NCI-H2227 (cell line): ENCODE results near the gene ARL17B.
"Not testable (repeated sequence)": the region's sequence is repeated elsewhere in the genome, so short reads cannot be mapped to it uniquely, and the experiment has no call there.

Experiments used
- DNase-seq: peaks from one replicate; lab custom pipeline; 2025; ENCODE audit not compliant: unreplicated experiment; lab: John Stamatoyannopoulos, UW

The ARL17B gene

DNA sequence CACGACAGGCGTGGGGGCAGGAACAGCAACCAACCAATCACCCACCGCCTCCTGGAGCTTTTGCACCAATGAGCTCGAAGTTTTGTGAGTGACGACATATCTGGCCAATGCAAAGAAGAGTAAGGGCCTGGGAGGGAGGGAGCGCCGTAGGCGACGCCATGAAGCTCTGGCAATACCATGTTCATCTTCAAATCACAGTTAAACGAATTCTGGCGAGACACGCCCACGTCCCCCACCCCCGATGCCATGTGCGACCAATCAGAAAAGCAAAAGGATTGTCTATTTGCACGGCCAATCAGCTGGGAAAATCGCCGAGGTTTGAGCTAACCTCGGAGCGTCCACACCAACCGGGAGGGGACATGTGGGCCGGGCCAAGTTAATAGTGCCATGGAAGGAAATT is at the start of gene ARL17B:
Gene ARL17B (minus strand): TSS at position 12 of the 400 bp plus-strand sequence. CDS start 3,369 bp downstream, outside the sequence.
- not testable (repeated sequence) for DNase-seq

DNA sequence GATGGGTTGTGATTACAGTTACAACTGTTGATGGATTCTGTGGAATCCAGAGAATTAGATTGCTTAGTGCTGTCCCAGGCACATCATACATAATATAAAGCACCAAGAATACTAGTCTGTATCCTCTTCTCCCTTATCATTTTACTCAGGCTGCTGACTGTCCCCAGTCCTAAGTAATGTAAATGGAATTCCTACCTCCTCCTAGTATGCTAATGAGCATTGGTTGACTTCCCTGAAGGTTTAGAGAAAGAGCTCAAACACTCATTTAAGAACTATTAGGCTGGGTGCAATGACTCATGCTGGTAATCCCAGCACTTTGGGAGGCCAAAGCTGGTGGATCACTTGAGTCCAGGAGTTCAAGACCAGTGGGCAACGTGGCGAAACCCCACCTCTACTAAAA is 48.3 kb upstream of the ARL17B start:
- not testable (repeated sequence) for DNase-seq

DNA sequence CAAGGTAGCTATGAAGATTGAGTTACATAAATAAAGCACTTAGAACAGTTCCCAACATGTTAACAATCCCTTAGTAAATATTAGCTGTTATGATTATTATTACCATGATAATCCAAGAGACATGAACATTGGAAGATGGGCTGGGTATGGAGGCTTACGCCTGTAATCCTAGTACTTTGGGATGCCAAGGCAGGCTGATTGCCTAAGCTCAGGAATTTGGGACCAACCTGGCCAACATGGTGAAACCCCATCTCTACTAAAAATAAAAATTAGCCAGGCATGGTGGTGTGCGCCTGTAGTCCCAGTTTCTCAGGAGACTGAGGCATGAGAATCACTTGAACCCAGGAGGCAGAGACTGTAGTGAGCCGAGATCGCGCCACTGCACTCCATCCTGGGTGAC is 45.6 kb upstream of the ARL17B start:
- not testable (repeated sequence) for DNase-seq

DNA sequence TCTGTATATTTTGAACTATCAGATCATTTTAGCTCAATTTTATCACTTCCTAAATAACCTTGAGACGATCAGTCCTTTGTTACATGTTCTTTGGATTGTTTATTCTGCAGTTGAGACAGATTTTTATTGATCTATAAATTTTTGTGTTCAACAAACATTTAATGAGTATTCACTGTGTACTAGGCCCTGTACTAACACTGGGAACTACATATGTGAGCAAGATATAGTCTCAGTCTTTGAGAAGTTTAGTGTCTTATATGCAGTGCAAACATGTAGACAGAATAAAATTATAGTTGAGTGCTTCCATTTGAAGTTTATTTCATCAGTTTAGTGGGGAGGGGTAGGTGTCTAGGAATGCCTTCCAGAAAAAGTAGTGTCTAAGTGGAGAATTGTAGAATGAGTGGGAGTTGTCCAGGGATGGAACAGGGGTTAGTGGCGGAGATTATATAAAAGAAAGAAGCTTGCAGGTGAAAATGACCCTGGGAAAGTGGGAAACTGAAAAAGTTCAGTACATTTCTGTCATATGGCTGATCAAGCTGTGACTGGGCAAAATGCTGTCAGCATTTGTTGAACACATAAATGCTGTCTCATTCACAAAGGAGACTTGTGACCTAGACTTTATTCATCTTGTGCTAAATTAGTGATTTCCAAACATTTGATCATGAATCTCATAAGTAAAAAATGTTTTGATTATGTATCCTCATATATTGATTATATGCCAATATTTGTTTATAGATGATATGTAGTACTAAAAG is 39.6 kb upstream of the ARL17B start:
- DNase-seq, result not testable (repeated sequence)

DNA sequence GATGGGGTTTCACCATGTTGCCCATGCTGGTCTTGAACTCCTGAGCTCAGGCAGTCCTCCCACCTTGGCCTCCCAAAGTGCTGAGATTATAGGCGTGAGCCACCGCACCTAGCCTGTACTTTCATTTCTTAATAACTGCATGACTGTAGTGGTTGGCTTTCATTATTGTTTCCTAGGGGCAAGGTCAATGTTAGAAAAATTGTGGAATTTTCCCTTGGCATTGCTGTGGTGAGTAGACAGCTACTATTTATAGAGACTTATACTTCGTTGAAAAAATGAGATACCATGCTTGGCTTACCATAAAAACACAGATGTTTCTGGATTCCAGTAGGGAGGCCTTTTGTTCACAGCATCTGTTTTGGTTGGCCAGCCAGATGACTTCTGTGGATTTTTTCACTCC is 39.0 kb upstream of the ARL17B start:
- DNase-seq, result not testable (repeated sequence)

DNA sequence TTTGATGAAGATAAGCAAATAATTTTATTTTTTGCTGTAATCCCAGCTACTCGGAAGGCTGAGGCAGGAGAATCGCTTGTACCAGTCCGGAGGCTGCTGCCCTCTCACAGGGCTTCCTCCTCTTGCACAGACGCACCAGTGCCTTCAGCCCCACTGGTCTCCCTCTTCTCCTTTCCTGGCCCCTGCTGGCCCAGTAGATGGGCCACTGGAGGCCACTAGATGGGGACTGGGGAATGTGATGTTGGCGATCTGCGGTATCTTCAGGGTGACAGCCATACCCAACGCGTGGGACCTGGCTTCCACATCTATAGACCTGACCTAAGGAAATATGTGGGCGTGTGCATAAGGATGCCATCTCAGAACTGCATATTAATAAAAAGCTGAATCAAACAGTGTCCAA is 38.4 kb upstream of the ARL17B start:
- not testable (repeated sequence) for DNase-seq

DNA sequence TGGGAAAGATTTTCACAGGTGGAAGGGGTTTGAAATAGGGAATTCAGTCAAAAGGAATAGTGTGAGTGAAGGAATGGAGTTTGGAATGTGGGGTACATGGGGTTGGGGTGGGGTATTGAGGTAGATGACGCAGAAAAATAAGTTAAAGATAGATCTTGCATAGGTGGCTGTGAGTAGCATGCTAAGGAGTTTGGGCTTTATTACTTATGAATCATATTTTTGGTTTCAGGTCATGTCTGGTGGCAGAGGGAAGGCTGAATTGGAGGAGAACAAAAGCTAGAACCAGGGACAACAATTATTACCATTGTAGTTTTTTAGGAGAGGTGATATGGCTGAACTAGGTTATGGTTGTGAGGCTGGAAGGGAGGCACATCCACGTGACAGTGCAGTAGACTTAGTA is 34.7 kb upstream of the ARL17B start:
- DNase-seq, result not testable (repeated sequence)

DNA sequence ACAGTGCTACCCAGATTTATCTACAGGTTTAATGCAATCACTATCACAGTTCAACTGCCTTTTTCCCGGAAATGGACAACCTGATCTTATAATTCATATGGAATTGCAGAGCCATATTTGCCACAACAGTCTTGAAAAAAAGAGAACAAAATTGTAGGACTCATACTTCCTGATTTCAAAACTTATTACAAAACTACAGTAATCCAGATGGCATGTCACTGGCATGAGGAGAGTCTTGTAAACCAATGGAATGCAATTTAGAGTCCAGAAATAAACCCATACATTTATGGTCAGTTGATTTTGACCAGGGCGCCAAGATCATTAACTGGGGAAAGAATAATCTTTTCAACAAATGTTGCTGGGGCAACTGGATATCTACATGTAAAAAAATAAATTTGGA is 32.1 kb upstream of the ARL17B start:
- not testable (repeated sequence) for DNase-seq

DNA sequence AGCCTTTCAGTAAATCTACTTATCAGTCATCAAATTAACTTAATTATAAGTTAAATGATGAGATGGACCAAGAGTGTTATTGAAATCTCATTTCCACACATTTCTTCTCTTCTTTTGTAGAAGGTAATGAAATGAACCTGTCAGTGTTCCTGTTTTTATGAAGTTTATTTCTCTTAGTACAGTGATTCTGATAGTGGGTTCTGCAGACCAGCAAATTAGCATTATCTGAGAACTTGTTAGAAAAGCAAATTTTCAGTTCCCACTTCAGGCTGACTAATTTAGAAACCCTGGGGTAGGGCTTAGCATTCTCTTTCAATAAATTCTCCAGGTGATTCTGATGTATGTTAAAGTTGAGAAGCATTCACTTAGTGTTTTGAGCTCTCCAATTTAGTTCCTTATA is 23.9 kb upstream of the ARL17B start:
- DNase-seq, result not testable (repeated sequence)

DNA sequence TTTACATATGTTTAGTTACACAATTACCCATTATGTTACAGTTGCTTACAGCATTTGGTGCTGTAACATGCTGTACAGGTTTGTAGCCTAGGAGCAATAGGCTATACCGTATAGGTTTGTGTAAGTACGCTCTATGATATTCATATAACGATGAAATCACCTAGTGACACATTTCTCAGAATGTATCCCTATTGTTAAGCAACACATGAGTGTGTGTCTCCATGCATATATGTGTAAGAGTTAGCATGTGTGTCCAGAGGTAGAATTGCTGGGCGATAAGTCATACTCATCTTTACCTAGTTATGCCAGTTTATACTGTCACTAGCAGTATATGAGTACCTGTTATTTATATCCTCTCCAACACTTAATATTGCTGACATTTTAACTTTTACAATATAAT is 21.6 kb upstream of the ARL17B start:
- DNase-seq, result not testable (repeated sequence)

DNA sequence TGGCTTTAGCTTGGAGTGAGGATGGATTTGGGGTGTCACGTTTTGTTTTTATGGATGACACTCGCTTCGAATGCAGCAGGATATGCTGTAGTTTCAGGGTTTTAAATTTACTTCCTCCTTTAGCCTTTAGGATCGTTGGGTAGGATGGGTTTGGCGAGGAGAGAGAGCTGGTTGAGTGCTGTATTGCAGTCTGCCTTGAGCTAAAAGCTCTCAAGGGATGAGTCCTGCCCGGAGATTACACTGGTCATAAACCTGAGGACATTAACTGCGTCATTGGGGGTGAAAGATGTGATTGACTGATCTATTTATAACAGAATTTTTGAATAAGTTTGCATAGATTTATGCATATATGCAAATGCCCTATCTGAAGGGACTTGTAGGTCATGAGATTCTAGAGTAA is 11.9 kb upstream of the ARL17B start:
- not testable (repeated sequence) for DNase-seq

DNA sequence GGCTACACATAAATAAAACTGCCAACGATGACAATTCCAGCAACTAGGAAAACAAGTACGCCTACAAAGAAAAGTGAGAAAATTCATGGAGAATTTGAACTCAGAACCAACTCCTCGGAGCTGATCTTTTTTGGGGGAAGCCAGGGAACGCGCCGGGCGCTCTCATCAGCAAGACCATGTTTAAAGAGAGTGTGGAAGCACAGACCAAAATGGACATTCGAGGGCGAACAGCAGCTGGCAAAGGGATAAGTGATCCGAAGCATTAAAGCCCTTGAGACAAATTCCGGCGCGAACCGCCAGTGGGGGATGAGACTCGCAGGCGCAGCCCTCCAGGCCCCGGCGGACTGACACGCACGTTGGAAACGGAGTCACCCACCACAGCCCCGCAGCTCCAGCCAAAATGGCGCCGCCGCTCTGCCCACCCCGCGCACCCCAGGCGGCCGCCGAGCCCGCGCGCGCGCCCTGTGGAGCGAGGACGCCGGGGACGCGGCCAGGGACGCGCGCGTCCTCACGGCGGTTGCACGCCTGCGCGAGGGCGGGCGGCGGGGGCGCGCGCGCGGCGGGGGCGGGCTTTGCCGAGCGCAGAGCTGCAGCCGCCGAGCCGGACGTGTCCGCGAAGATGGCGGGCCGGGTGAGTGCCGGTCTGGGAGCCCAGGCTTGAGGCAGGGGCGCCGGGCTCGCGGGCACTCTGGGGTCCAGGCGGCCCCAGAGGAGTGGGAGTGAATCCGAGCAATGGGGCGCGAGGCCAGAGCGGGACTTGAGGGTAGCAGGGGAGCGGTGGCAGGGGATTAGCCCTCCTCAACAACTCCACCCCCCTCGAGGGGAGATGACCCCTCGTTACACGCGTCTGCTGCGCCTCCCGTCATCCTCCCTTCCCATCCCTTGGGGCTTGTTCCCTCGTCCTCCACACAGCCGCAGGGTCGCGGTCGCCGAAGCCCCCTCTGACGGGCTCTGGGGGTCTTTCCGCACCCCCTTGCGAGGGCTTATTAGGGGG is 11.0 kb upstream of the ARL17B start:
- DNase-seq, result not testable (repeated sequence)

DNA sequence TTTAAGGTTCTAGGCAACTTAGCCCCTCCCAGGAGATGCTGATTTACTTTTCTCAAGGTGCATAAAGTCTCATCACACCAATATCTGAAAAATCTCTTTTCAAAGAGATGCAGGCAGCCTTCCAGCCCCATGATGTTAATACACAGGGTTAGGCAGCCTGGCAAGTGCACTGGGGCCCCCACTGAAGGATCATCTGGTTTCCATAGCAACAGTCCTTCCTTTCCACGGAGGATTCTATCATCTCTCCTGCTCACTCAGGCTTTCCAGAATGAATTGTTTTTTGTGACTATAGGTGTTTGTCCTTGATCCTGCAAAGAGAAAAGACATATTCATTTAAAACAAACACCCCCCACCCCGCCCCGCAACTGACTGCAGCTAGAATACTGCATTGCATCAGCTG is 6.0 kb upstream of the ARL17B start:
- DNase-seq, result not testable (repeated sequence)

DNA sequence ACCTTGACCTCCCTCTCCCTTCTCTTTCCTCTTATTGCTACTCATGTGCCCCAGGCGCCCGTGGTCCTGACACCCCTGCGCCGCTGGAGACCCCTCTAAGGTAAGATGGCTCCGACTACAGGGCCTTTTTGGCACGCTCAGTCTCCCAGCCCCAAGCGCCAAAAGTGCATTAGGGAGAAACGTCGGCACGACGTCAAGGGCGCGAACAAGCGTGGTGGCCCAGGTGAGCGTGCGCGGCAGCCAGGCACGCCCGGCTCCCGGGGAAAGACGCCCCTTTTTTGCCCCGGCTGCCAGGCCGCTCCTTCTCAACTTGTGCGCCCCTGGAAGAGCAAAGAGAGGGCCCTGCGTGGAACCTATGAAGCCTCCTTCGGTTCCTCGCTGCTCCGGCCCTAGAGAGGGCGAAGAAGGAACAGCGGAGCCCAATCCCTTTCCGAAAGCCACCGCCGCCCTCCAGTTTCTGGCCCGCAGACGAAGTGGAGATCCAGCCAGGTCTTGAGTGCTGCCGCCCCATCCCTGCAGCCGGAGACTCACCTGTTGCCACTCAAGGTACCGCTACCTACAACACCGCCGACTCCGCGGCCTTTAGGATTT is 326 bp downstream of the ARL17B start:
- DNase-seq, result not testable (repeated sequence)

DNA sequence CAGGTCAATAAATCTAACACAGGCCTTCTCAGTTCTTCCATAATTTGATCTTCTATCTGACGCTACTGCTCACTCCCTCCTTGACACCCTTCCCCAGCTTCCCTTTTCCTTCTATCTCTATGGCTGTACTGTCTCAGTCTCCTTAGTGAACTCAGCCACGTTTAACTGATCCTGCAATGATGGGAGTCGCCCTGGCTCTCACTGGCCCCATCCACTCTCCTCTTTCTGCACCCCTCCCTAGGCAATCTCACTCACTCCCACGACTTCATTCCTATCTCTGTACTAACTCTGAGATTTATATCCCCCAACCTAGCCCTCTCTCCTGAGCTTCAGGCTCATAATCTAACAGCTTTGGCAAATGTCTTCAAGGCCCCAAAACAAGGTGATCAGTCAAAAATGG is 7.7 kb downstream of the ARL17B start:
- not testable (repeated sequence) for DNase-seq

DNA sequence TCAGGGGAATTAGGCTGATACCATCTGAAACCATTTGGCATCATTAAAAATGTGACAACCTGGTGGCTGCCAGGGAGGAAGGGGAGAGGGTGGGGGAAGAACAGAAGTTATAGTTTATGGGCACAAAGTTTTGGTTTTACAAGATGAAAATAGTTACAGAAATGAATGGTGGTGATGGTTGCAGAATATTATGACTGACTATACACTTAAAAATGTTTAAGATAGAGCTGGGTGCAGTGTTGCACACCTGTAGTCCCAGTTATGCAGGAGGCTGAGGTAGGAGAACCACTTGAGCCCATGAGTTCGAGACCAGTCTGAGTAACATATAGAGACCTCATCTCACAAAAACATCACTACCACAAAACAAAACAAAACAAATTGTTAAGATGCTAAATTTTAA is 12.5 kb downstream of the ARL17B start:
- DNase-seq, result not testable (repeated sequence)

DNA sequence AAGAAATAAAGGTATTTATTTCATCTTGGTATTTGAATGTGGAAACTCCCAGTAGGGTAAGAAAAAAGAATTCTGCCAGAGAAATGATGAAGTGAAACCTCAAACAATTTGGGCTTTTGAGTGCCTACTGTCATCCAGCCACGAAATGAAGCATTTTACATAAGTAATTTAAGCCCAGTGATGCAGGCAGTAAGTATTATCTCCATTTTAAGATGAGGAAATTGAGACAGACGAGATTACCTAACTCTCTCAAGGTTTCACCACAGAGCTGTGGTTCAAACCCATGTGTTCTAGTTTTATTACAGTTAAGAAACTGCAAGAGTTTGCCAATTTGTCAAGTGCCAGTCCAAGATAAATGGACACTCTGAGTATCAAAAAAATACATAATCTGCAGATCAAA is 13.2 kb downstream of the ARL17B start:
- DNase-seq, result not testable (repeated sequence)

DNA sequence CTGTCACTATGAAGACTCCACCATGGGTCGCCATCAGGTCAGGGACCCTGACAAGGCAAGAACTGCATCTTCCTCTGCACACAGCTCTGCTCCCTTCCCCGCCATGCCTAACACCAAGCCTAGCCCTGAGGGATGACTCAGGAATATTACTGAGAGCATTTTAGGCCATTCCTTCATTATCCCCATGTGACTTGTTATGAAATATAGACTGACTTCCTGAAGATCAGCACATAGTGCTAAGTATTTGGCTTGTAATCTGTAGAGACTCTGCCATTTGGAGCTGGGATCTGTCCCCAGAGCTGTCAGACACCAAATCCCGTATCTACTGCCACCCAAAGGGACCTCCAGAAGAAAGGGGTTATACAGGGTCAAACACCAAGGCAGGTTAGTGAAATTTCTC is 19.4 kb downstream of the ARL17B start:
- DNase-seq, result not testable (repeated sequence)

DNA sequence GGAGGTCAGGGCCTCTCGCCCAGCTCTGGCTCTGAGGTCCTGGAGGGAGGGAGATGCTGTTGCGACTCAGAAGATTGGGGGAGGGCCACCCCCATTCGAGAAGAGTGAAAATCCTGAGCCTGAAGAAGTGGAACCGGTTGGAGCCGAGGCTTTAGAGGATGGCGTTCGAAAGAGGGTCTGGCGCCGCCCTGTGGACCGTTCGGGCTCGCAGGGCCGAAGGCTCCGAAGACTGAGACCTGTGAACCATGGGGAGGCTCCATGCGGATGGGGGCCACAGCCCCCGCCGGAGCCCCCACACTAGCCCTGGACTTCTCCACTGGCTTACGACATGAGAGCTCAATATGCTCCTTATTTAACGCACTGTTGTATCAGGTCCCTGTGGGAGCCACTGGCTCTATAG is 20.3 kb downstream of the ARL17B start:
- DNase-seq, result not testable (repeated sequence)

DNA sequence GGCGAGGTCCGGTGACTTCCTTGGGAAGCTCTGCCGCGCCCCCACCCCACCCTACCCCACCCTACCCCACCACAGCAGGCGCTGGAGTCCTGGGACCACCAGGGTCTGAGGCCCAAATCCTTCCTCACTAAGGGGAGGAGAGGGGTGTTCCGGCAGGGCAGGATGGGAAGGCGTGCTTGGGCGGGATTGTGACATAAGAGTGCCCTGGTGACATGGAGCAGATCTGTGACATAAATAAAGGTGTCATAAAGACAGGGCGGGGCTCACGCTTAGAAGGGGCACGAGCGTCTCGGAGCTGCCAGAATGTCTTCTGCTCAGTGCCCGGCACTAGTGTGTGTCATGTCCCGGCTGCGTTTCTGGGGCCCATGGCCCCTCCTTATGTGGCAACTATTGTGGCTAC is 66.7 kb downstream of the ARL17B start, which contains the start of gene LRRC37A:
Gene LRRC37A (plus strand): TSS at position 301 of the 400 bp plus-strand sequence. CDS start 3 bp downstream, at position 304.
- DNase-seq, result not testable (repeated sequence)

DNA sequence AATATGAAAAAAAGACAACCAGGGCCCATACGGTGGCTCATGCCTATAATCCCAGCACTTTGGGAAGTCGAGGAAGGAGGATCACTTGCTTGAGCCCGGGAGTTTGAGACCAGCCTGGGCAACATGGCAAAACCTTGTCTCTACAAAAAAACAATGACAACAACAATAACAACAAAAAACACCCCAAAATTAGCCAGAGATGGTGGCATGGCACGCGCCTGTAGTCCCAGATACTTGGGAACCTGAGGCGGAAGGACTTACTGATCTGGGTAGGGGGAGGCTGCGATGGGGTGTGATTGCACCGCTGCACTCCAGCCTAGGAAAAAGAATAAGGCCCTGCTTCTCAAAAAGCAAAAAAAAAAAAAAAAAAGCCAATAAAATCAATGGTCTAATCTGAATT is 69.9 kb downstream of the ARL17B start:
- DNase-seq, result not testable (repeated sequence)
